HEK293 (cell line): ENCODE data around the gene CDKN3.

Experiments
- CTCF ChIA-PET: fragments of 350-600 bp; formaldehyde crosslinking; extraction: SDS; loops from one replicate; lab custom pipeline; 2021; ENCODE audit warnings: antibody characterized with exemption; lab: Yijun Ruan, JAX
- POLR2A ChIA-PET: fragments of 300-600 bp; formaldehyde crosslinking; extraction: SDS; loops from one replicate; lab custom pipeline; 2020; ENCODE audit warnings: antibody characterized with exemption, inconsistent platforms; lab: Yijun Ruan, JAX
- H3K27ac ChIP-seq: fragments of 200-500 bp; sonication (Bioruptor generic); 2 replicates; pipeline ENCODE4 v1.5.1; 2014; ENCODE audit warnings: low read depth, low read length, control low read depth, inconsistent platforms; ENCODE audit errors: extremely low read depth
- H3K36me3 ChIP-seq, 2 experiments: fragments of 200-500 bp in 1 of 2; sonication (Bioruptor generic) in 1 of 2; 1 replicate in 1 of 2; 2 replicates in 1 of 2; pipeline ENCODE4 v1.5.1; 2014 to 2017; ENCODE audit warnings: inconsistent platforms in 2 of 2, low read length in 2 of 2; ENCODE audit not compliant: control insufficient read depth in 2 of 2, insufficient read depth in 1 of 2
- H3K4me1 ChIP-seq: fragments of 200-500 bp; sonication (Bioruptor generic); 2 replicates; pipeline ENCODE4 v1.5.1; 2014; ENCODE audit warnings: mild to moderate bottlenecking, low read length, inconsistent platforms; ENCODE audit not compliant: control insufficient read depth, insufficient read depth
- H3K4me3 ChIP-seq: 2 replicates; pipeline ENCODE4 v1.5.1; 2011; ENCODE audit warnings: low read depth, mild to moderate bottlenecking, control low read depth, low read length, moderate library complexity
- H3K9me3 ChIP-seq: fragments of 200-500 bp; sonication (Bioruptor generic); 2 replicates; pipeline ENCODE4 v1.5.1; 2014; ENCODE audit warnings: low read depth, low read length, inconsistent platforms; ENCODE audit not compliant: control insufficient read depth, insufficient read depth
- HOXD13 ChIP-seq: sonication (generic); formaldehyde crosslinking; IDR thresholded peaks from 2 replicates; pipeline ENCODE4 v1.8.0; 2022; ENCODE audit warnings: missing genetic modification reagents, borderline replicate concordance
- TRIM28 ChIP-seq: IDR thresholded peaks from 2 replicates; pipeline ENCODE4 v1.6.1; 2011; ENCODE audit warnings: low read length, control low read depth, borderline replicate concordance
- ZBTB17 ChIP-seq: fragments of 450-650 bp; formaldehyde crosslinking; IDR thresholded peaks from 2 replicates; pipeline ENCODE4 v1.5.1; 2016; ENCODE audit warnings: missing biosample characterization, missing genetic modification characterization
- ZBTB44 ChIP-seq: fragments of 450-650 bp; IDR thresholded peaks from 2 replicates; pipeline ENCODE4 v1.5.1; 2018; ENCODE audit warnings: missing biosample characterization, mild to moderate bottlenecking, missing genetic modification characterization
- ZFP3 ChIP-seq: fragments of 450-650 bp; formaldehyde crosslinking; IDR thresholded peaks from 2 replicates; pipeline ENCODE4 v1.5.1; 2016; ENCODE audit warnings: low read depth, missing biosample characterization, missing genetic modification characterization
- ZIC2 ChIP-seq: fragments of 450-650 bp; formaldehyde crosslinking; IDR thresholded peaks from 2 replicates; pipeline ENCODE4 v1.5.1; 2016; ENCODE audit warnings: missing biosample characterization, missing genetic modification characterization
- ZNF10 ChIP-seq: fragments of 450-650 bp; formaldehyde crosslinking; IDR thresholded peaks from 2 replicates; pipeline ENCODE4 v1.5.1; 2017; ENCODE audit warnings: missing biosample characterization, missing genetic modification characterization
- ZNF112 ChIP-seq: fragments of 450-650 bp; formaldehyde crosslinking; IDR thresholded peaks from 2 replicates; pipeline ENCODE4 v1.5.0; 2017; ENCODE audit warnings: missing biosample characterization, missing genetic modification characterization
- ZNF239 ChIP-seq: fragments of 450-650 bp; formaldehyde crosslinking; IDR thresholded peaks from 2 replicates; pipeline ENCODE4 v1.5.1; 2016; ENCODE audit warnings: missing biosample characterization, missing genetic modification characterization
- ZNF292 ChIP-seq: fragments of 450-650 bp; formaldehyde crosslinking; IDR thresholded peaks from 2 replicates; pipeline ENCODE4 v1.5.1; 2016; ENCODE audit warnings: low read depth, missing biosample characterization, missing genetic modification characterization, borderline replicate concordance
- ZNF362 ChIP-seq: fragments of 450-650 bp; formaldehyde crosslinking; IDR thresholded peaks from 2 replicates; pipeline ENCODE4 v1.5.1; 2016; ENCODE audit warnings: missing biosample characterization, missing genetic modification characterization
- ZNF366 ChIP-seq: fragments of 450-650 bp; formaldehyde crosslinking; conservative IDR thresholded peaks from 2 replicates; pipeline ENCODE4 v1.5.1; 2016; ENCODE audit warnings: missing biosample characterization, missing genetic modification characterization
- ZNF404 ChIP-seq: fragments of 450-650 bp; formaldehyde crosslinking; IDR thresholded peaks from 2 replicates; pipeline ENCODE4 v1.5.1; 2017; ENCODE audit warnings: missing biosample characterization, missing genetic modification characterization
- ZNF48 ChIP-seq: fragments of 450-650 bp; formaldehyde crosslinking; IDR thresholded peaks from 2 replicates; pipeline ENCODE4 v1.5.1; 2016; ENCODE audit warnings: missing biosample characterization, missing genetic modification characterization
- ZNF513 ChIP-seq: fragments of 450-650 bp; IDR thresholded peaks from 2 replicates; pipeline ENCODE4 v1.5.1; 2018; ENCODE audit warnings: missing biosample characterization, missing genetic modification characterization
- ZNF654 ChIP-seq: fragments of 450-650 bp; formaldehyde crosslinking; IDR thresholded peaks from 2 replicates; pipeline ENCODE4 v1.5.1; 2016; ENCODE audit warnings: low read depth, missing biosample characterization, missing genetic modification characterization
- ZNF830 ChIP-seq: fragments of 450-650 bp; IDR thresholded peaks from 2 replicates; pipeline ENCODE4 v1.5.0; 2018; ENCODE audit warnings: missing biosample characterization, missing genetic modification characterization, low read depth, mild to moderate bottlenecking, moderate library complexity
- ZSCAN30 ChIP-seq: fragments of 450-650 bp; IDR thresholded peaks from 2 replicates; pipeline ENCODE4 v1.5.1; 2018; ENCODE audit warnings: missing biosample characterization, mild to moderate bottlenecking, missing genetic modification characterization, moderate library complexity
- TF ChIP-seq, protein P1 (sequence below): fragments of 450-650 bp; formaldehyde crosslinking; conservative IDR thresholded peaks from 2 replicates; pipeline ENCODE4 v1.5.1; 2016; ENCODE audit warnings: low read depth, missing biosample characterization, missing genetic modification characterization
- TF ChIP-seq, protein P2 (sequence below): fragments of 450-650 bp; formaldehyde crosslinking; IDR thresholded peaks from 2 replicates; pipeline ENCODE4 v1.5.1; 2016; ENCODE audit warnings: missing biosample characterization, missing genetic modification characterization

CDKN3 gene

DNA sequence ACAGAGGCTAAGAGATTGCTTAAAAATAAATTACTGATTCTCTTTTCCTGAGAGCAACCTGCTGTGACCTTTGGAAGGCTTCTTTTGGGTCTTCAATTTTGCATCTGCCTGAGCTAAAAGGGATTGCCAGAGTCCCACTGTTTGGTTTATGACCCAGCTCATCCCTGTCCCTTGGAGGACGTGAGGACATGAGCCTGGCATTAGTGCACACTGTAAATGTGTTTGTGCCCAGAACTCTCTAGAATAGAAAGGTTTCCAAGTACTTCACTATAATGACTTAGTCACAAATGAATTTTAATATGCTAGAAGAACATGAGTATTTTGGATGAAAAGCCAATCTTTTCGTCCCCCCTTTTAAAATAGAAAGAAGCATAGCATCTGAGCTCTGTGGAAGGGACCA lies 47.1 kb upstream of the CDKN3 start:
- CTCF ChIA-PET = interaction anchor here (1.0 to 4.0 kb wide), 7 partner anchors 17 to 1054 kb away, joined by 3 to 36 read pairs (median 4); no protein-coding TSS in a partner anchor
- no peaks in the 10 kb centered on the region for H3K36me3 ChIP-seq
- no peak for TF ChIP-seq ZIC2 (tag by site-specific recombination)
- no peak for TF ChIP-seq ZNF513
- TF ChIP-seq, protein P1, sequence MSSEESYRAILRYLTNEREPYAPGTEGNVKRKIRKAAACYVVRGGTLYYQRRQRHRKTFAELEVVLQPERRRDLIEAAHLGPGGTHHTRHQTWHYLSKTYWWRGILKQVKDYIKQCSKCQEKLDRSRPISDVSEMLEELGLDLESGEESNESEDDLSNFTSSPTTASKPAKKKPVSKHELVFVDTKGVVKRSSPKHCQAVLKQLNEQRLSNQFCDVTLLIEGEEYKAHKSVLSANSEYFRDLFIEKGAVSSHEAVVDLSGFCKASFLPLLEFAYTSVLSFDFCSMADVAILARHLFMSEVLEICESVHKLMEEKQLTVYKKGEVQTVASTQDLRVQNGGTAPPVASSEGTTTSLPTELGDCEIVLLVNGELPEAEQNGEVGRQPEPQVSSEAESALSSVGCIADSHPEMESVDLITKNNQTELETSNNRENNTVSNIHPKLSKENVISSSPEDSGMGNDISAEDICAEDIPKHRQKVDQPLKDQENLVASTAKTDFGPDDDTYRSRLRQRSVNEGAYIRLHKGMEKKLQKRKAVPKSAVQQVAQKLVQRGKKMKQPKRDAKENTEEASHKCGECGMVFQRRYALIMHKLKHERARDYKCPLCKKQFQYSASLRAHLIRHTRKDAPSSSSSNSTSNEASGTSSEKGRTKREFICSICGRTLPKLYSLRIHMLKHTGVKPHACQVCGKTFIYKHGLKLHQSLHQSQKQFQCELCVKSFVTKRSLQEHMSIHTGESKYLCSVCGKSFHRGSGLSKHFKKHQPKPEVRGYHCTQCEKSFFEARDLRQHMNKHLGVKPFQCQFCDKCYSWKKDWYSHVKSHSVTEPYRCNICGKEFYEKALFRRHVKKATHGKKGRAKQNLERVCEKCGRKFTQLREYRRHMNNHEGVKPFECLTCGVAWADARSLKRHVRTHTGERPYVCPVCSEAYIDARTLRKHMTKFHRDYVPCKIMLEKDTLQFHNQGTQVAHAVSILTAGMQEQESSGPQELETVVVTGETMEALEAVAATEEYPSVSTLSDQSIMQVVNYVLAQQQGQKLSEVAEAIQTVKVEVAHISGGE = no peak
- no peak for TF ChIP-seq ZNF362 (tag by site-specific recombination)
- no peak for TF ChIP-seq ZFP3 (tag by site-specific recombination)
- TF ChIP-seq ZNF10 (tag by site-specific recombination) = no peak
- no peak for TF ChIP-seq ZBTB44 (tag by site-specific recombination)
- TF ChIP-seq ZNF292 (tag by site-specific recombination) = no peak
- TF ChIP-seq TRIM28 = no peak
- no peaks in the 10 kb centered on the region for H3K9me3 ChIP-seq
- no peaks in the 10 kb centered on the region for H3K4me1 ChIP-seq
- no peak overlapping the region for H3K27ac ChIP-seq
- H3K4me3 ChIP-seq = no peak overlapping the region
- POLR2A ChIA-PET = no interaction called here

DNA sequence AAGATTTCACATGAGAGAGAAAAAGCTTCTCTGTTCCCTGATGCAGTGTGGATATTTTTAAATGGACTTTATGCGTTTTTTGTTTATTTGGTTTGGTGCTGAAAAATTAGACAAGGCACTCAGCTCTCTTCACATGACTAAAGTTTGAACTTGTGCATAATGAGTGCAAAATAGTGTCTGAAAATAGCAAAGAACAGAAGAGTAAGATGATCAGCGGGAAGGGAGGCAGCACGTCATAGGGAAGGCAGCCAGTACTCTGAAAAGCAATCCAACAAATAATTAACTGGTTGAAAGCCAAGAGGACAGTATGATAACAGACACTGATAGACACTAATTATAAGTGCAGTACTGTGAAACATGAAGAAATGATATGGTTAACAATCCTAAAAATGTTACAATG lies 46.6 kb upstream of the CDKN3 start:
- Histone ChIP-seq H3K9me3 (no peaks in the 10 kb centered on the region), H3K36me3 (no peaks in the 10 kb centered on the region), H3K4me3 (no peak overlapping the region), H3K27ac (no peak overlapping the region), H3K4me1 (no peaks in the 10 kb centered on the region)
- POLR2A ChIA-PET = no interaction called here
- CTCF ChIA-PET = interaction anchor here (0.7 to 4.0 kb wide), 6 partner anchors 16 to 1055 kb away, joined by 3 to 36 read pairs (median 4); no protein-coding TSS in a partner anchor
- TF ChIP-seq ZNF654 (tag by site-specific recombination) = no peak

DNA sequence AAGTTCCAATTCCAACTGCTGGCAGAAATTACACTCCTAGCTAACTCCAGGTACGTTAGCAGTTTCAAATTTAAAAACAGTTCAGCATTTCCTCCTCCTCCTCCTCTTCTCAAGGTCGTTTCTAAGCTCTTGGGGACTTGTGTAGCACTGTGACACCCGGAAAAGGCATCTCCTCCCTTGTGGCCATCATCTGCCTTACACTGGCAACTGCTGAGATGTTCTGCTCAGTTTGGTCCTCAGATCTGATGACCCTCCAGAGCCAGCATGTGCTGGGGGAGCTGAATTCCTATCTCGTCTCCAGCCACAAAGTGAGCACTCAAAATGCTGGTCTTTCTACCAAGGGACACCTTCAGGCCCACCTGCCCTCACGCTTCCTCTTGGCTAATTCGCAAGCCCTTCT lies 43.5 kb upstream of the CDKN3 start:
- no peak overlapping the region for H3K27ac ChIP-seq
- H3K4me1 ChIP-seq = no peaks in the 10 kb centered on the region; the same call in 1 of the 2 replicates
- no peaks in the 10 kb centered on the region for H3K9me3 ChIP-seq
- no peaks in the 10 kb centered on the region for H3K36me3 ChIP-seq
- H3K4me3 ChIP-seq = no peak overlapping the region
- POLR2A ChIA-PET = no interaction called here
- CTCF ChIA-PET = interaction anchor here (0.6 to 0.8 kb wide), 2 partner anchors 191 to 371 kb away, joined by 3 read pairs; no protein-coding TSS in a partner anchor
- no peak for TF ChIP-seq ZNF292 (tag by site-specific recombination)
- TF ChIP-seq ZNF239 = no peak
- no peak for TF ChIP-seq ZBTB17 (tag by site-specific recombination)
- no peak for TF ChIP-seq ZNF404 (tag by site-specific recombination)
- no peak for TF ChIP-seq ZNF112 (tag by site-specific recombination)
- TF ChIP-seq ZSCAN30 (tag by site-specific recombination) = no peak
- TF ChIP-seq, protein P2, sequence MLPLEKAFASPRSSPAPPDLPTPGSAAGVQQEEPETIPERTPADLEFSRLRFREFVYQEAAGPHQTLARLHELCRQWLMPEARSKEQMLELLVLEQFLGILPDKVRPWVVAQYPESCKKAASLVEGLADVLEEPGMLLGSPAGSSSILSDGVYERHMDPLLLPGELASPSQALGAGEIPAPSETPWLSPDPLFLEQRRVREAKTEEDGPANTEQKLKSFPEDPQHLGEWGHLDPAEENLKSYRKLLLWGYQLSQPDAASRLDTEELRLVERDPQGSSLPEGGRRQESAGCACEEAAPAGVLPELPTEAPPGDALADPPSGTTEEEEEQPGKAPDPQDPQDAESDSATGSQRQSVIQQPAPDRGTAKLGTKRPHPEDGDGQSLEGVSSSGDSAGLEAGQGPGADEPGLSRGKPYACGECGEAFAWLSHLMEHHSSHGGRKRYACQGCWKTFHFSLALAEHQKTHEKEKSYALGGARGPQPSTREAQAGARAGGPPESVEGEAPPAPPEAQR (tag by site-specific recombination) = no peak
- no peak for TF ChIP-seq ZNF366 (tag by site-specific recombination)
- TF ChIP-seq ZNF48 (tag by site-specific recombination) = no peak
- TF ChIP-seq ZNF830 = no peak
- no peak for TF ChIP-seq HOXD13 (CRISPR knock-in tag)
